ENCODE measurements around the gene XCL1. TPM values are rescaled to one million over a fixed set of nuclear protein-coding genes. Genes with fewer than 3 reads are reported as not detected.

XCL1 gene
- total and polyA plus RNA-seq, 10 of the 15 experiments (the other 5 are each of a cell fraction or from before 2014, with no cell fraction given), result 0.68 to 1,222 (median 12.2) TPM

DNA sequence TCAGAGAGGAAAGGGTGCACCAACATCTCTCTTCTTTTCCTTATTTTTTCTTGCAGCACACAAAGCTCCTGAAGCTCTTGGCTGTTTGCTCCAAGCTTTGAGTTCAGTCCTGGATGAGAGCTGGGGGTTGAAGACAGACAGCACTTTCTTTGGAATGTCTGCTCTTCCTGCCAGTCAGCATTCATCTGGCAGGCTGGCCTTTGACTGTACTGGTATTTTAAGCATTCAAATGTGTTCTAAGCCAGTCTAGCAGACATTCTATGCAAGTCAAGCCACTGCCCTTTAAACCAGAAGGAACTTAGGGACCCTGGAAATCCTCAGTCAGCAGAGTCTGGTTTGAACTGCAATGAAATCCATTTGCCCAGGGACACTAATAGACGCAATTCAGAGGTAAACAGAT, 45.0 kb downstream of the XCL1 start (continued):
- TF ChIP-seq, protein P1, sequence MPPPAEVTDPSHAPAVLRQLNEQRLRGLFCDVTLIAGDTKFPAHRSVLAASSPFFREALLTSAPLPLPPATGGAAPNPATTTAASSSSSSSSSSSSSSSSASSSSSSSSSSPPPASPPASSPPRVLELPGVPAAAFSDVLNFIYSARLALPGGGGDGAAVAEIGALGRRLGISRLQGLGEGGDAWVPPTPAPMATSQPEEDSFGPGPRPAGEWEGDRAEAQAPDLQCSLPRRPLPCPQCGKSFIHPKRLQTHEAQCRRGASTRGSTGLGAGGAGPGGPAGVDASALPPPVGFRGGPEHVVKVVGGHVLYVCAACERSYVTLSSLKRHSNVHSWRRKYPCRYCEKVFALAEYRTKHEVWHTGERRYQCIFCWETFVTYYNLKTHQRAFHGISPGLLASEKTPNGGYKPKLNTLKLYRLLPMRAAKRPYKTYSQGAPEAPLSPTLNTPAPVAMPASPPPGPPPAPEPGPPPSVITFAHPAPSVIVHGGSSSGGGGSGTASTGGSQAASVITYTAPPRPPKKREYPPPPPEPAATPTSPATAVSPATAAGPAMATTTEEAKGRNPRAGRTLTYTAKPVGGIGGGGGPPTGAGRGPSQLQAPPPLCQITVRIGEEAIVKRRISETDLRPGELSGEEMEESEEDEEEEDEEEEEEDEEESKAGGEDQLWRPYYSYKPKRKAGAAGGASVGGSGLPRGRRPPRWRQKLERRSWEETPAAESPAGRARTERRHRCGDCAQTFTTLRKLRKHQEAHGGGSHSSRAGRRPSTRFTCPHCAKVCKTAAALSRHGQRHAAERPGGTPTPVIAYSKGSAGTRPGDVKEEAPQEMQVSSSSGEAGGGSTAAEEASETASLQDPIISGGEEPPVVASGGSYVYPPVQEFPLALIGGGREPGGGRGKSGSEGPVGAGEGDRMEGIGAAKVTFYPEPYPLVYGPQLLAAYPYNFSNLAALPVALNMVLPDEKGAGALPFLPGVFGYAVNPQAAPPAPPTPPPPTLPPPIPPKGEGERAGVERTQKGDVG (CRISPR knock-in tag; IDR thresholded peaks at IDR 0.05), result no peak
- TF ChIP-seq EZH2 (IDR thresholded peaks at IDR 0.05; ENCODE audit: borderline replicate concordance, control insufficient read depth, low read depth, low read length) (no peak), HDAC2 (IDR thresholded peaks at IDR 0.05) (no peak), BCL11A (IDR thresholded peaks at IDR 0.05; ENCODE audit: low read depth, low read length) (no peak), CHD4 (IDR thresholded peaks at IDR 0.05) (no peak)
- TF ChIP-seq, protein P2, sequence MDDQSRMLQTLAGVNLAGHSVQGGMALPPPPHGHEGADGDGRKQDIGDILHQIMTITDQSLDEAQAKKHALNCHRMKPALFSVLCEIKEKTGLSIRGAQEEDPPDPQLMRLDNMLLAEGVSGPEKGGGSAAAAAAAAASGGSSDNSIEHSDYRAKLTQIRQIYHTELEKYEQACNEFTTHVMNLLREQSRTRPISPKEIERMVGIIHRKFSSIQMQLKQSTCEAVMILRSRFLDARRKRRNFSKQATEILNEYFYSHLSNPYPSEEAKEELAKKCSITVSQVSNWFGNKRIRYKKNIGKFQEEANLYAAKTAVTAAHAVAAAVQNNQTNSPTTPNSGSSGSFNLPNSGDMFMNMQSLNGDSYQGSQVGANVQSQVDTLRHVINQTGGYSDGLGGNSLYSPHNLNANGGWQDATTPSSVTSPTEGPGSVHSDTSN (IDR thresholded peaks at IDR 0.05; ENCODE audit: insufficient replicate concordance, low read depth, low read length), result no peak
- TF ChIP-seq, protein P3, sequence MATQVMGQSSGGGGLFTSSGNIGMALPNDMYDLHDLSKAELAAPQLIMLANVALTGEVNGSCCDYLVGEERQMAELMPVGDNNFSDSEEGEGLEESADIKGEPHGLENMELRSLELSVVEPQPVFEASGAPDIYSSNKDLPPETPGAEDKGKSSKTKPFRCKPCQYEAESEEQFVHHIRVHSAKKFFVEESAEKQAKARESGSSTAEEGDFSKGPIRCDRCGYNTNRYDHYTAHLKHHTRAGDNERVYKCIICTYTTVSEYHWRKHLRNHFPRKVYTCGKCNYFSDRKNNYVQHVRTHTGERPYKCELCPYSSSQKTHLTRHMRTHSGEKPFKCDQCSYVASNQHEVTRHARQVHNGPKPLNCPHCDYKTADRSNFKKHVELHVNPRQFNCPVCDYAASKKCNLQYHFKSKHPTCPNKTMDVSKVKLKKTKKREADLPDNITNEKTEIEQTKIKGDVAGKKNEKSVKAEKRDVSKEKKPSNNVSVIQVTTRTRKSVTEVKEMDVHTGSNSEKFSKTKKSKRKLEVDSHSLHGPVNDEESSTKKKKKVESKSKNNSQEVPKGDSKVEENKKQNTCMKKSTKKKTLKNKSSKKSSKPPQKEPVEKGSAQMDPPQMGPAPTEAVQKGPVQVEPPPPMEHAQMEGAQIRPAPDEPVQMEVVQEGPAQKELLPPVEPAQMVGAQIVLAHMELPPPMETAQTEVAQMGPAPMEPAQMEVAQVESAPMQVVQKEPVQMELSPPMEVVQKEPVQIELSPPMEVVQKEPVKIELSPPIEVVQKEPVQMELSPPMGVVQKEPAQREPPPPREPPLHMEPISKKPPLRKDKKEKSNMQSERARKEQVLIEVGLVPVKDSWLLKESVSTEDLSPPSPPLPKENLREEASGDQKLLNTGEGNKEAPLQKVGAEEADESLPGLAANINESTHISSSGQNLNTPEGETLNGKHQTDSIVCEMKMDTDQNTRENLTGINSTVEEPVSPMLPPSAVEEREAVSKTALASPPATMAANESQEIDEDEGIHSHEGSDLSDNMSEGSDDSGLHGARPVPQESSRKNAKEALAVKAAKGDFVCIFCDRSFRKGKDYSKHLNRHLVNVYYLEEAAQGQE (IDR thresholded peaks at IDR 0.05; ENCODE audit: low read depth, low read length), result no peak
